ENCODE data around the gene AJM1.
"Not testable (repeated sequence)": the region's sequence is repeated elsewhere in the genome, so short reads cannot be mapped to it uniquely, and the experiment has no call there.

DNA sequence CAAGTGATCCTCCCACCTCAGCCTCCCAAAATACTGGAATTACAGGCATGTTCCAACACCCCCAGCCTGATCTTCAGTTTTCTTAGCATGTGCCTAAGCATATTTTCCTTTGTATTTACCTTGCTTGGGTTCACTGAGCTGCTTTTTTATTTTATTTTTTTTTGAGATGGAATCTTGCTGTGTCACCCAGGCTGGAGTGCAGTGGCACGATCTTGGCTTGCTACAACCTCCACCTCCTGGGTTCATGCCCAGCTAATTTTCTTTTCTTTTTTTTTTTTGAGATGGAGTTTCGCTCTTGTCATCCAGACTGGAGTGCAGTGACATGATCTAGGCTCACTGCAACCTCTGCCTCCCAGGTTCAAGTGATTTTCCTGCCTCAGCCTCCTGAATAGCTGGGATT is 27.3 kb downstream of the AJM1 start:
- not testable (repeated sequence) for TF ChIP-seq CTCF (IDR thresholded peaks at IDR 0.05; ENCODE audit: insufficient read depth, low read length); REST (IDR thresholded peaks at IDR 0.05; ENCODE audit: insufficient replicate concordance, low read depth); SPI1 (IDR thresholded peaks at IDR 0.05; ENCODE audit: borderline replicate concordance, low read depth)
